Stromal cell of bone marrow (primary cell): Measurements from ENCODE around the gene FOXJ3.

Source experiments
- DNase-seq: peaks from one replicate; pipeline ENCODE4 v3.0.0-alpha.2; 2012; ENCODE audit warnings: low read depth

The FOXJ3 gene

GRCh38 chr1:42335050-42335808 is at the start of gene FOXJ3:
TSS of gene FOXJ3 (minus strand) at chr1:42335235. CDS start at chr1:42311093, 24,142 bp downstream.
- DNase-seq = peak; percentile 83

GRCh38 chr1:42381280-42381673 is 46.2 kb upstream of the FOXJ3 start:
- DNase-seq = no peak

- DNase-seq = peak; percentile 2
Measured at GRCh38 chr1:42380586-42381279, 45.7 kb upstream of the FOXJ3 start, which contains the start of gene RIMKLA. TSS of gene RIMKLA (plus strand) at chr1:42380792. CDS start at chr1:42380935, 143 bp downstream.

GRCh38 chr1:42379794-42380585 is 45.0 kb upstream of the FOXJ3 start:
- peak; percentile 6 for DNase-seq

GRCh38 chr1:42372796-42373195 is 37.8 kb upstream of the FOXJ3 start:
- no peak for DNase-seq

- DNase-seq = no peak
Measured at GRCh38 chr1:42370876-42371549, 36.0 kb upstream of the FOXJ3 start.

GRCh38 chr1:42369471-42369870 is 34.4 kb upstream of the FOXJ3 start:
- no peak for DNase-seq

GRCh38 chr1:42368096-42368795 is 33.2 kb upstream of the FOXJ3 start:
- no peak for DNase-seq

- DNase-seq = no peak
Measured at GRCh38 chr1:42365118-42365517, 30.1 kb upstream of the FOXJ3 start.

- DNase-seq = no peak
Measured at GRCh38 chr1:42364542-42364941, 29.5 kb upstream of the FOXJ3 start.

- DNase-seq = no peak
Measured at GRCh38 chr1:42364089-42364488, 29.1 kb upstream of the FOXJ3 start.

GRCh38 chr1:42359466-42359865 is 24.4 kb upstream of the FOXJ3 start:
- no peak for DNase-seq

- DNase-seq = no peak
Measured at GRCh38 chr1:42358791-42359190, 23.8 kb upstream of the FOXJ3 start.

GRCh38 chr1:42350086-42350485 is 15.1 kb upstream of the FOXJ3 start:
- DNase-seq = no peak

GRCh38 chr1:42348498-42348897 is 13.5 kb upstream of the FOXJ3 start:
- DNase-seq = no peak

GRCh38 chr1:42343049-42343448 is 8.0 kb upstream of the FOXJ3 start:
- DNase-seq = no peak

- no peak for DNase-seq
Measured at GRCh38 chr1:42340901-42341300, 5.9 kb upstream of the FOXJ3 start.

GRCh38 chr1:42340093-42340492 is 5.1 kb upstream of the FOXJ3 start:
- DNase-seq = no peak

GRCh38 chr1:42336978-42337377 is 1.9 kb upstream of the FOXJ3 start:
- no peak for DNase-seq

- no peak for DNase-seq
Measured at GRCh38 chr1:42335809-42336518, 929 bp upstream of the FOXJ3 start.
